CD14-positive monocyte (primary cell): Measurements from ENCODE around the gene MAL. TPM values are rescaled to one million over a fixed set of nuclear protein-coding genes. Genes with fewer than 3 reads are reported as not detected.

ENCODE experiments used
- DNase-seq, 3 donors: peaks; one replicate each; pipeline ENCODE4 v3.0.0-alpha.2; 2011 to 2022
- H2AFZ ChIP-seq: 2 replicates; pipeline ENCODE4 v1.6.0; 2012; ENCODE audit warnings: mild to moderate bottlenecking, low read depth, low read length, inconsistent platforms; ENCODE audit not compliant: insufficient read depth, poor library complexity, severe bottlenecking
- H3K27ac ChIP-seq, 2 donors: 1 replicate in 1 of 2; 2 replicates in 1 of 2; pipeline ENCODE4 v1.5.1; 2012 to 2013; ENCODE audit warnings: low read length in 2 of 2, control low read depth in 1 of 2, inconsistent platforms in 1 of 2, low read depth in 1 of 2, mild to moderate bottlenecking in 1 of 2
- H3K27me3 ChIP-seq, 2 donors: one replicate each; pipeline versions ENCODE4 v1.6.0 to v1.6.1; 2011 to 2013; ENCODE audit warnings: low read length in 2 of 2; ENCODE audit not compliant: control insufficient read depth in 2 of 2, insufficient read depth in 2 of 2
- H3K36me3 ChIP-seq, 2 donors: replicated peaks in 1 of 2; 1 replicate in 1 of 2; 2 replicates in 1 of 2; pipeline versions ENCODE4 v1.5.1 to v1.6.1; 2012 to 2013; ENCODE audit warnings: low read length in 2 of 2, control low read depth in 1 of 2, inconsistent platforms in 1 of 2, mild to moderate bottlenecking in 1 of 2; ENCODE audit not compliant: insufficient read depth in 2 of 2, control insufficient read depth in 1 of 2
- H3K4me1 ChIP-seq, 2 donors: 1 replicate in 1 of 2; 2 replicates in 1 of 2; pipeline versions ENCODE4 v1.5.1 to v1.6.1; 2012 to 2013; ENCODE audit warnings: low read length in 2 of 2, control low read depth in 1 of 2, inconsistent platforms in 1 of 2, mild to moderate bottlenecking in 1 of 2, moderate library complexity in 1 of 2; ENCODE audit not compliant: insufficient read depth in 2 of 2, control insufficient read depth in 1 of 2
- H3K4me2 ChIP-seq: replicated peaks from 2 replicates; pipeline ENCODE3; 2012; ENCODE audit warnings: low read length, moderate library complexity, mild to moderate bottlenecking; ENCODE audit not compliant: poor library complexity, severe bottlenecking; ENCODE audit errors: extremely low read depth
- H3K4me3 ChIP-seq, 3 experiments: fragments of 200-600 bp in 1 of 3; sonication (generic) in 1 of 3; replicated peaks in 1 of 3; 1 replicate in 2 of 3; 2 replicates in 1 of 3; pipeline ENCODE4 v1.5.1; 2011 to 2013; ENCODE audit warnings: low read length in 3 of 3, mild to moderate bottlenecking in 3 of 3, control low read depth in 2 of 3, low read depth in 2 of 3, inconsistent platforms in 1 of 3, moderate library complexity in 1 of 3
- H3K79me2 ChIP-seq: 2 replicates; pipeline ENCODE4 v1.6.0; 2012; ENCODE audit warnings: mild to moderate bottlenecking, control low read depth, inconsistent platforms, low read length, moderate library complexity; ENCODE audit not compliant: insufficient read depth
- H3K9ac ChIP-seq: 2 replicates; pipeline ENCODE4 v1.6.0; 2017; ENCODE audit warnings: low read length, mild to moderate bottlenecking; ENCODE audit not compliant: insufficient read depth, poor library complexity, severe bottlenecking
- H3K9me3 ChIP-seq, 2 donors: replicated peaks in 1 of 2; 1 replicate in 1 of 2; 2 replicates in 1 of 2; pipeline versions ENCODE4 v1.5.1 to v1.6.1; 2012 to 2013; ENCODE audit warnings: low read length in 2 of 2, control low read depth in 1 of 2; ENCODE audit not compliant: control insufficient read depth in 1 of 2, insufficient read depth in 1 of 2
- H4K20me1 ChIP-seq: 2 replicates; pipeline ENCODE4 v1.6.0; 2012; ENCODE audit warnings: mild to moderate bottlenecking, low read length, control low read depth, moderate library complexity; ENCODE audit not compliant: insufficient read depth
- H3K27ac Mint-ChIP-seq, 7 donors: one replicate each; pipeline ENCODE4 v1.8.0; 2020; ENCODE audit warnings: mild to moderate bottlenecking in 7 of 7, mixed read lengths in 7 of 7, moderate library complexity in 6 of 7, inconsistent platforms in 2 of 7
- H3K27me3 Mint-ChIP-seq, 3 donors: one replicate each; pipeline ENCODE4 v1.8.0; 2021 to 2022; ENCODE audit warnings: low read depth in 3 of 3, mild to moderate bottlenecking in 3 of 3, mixed read lengths in 3 of 3, moderate library complexity in 3 of 3, inconsistent platforms in 1 of 3
- H3K36me3 Mint-ChIP-seq, 2 donors: one replicate each; pipeline ENCODE4 v1.8.0; 2020; ENCODE audit warnings: mixed read lengths in 2 of 2, inconsistent platforms in 1 of 2, mild to moderate bottlenecking in 1 of 2
- H3K4me1 Mint-ChIP-seq: one replicate; pipeline ENCODE4 v1.8.0; 2020; ENCODE audit warnings: mild to moderate bottlenecking, mixed read lengths
- H3K4me3 Mint-ChIP-seq, 2 donors: one replicate each; pipeline ENCODE4 v1.8.0; 2020; ENCODE audit warnings: mild to moderate bottlenecking in 2 of 2, mixed read lengths in 2 of 2, moderate library complexity in 1 of 2
- H3K9me3 Mint-ChIP-seq, 7 donors: one replicate each; pipeline ENCODE4 v1.8.0; 2020 to 2022; ENCODE audit warnings: mixed read lengths in 7 of 7, mild to moderate bottlenecking in 6 of 7, moderate library complexity in 6 of 7, inconsistent platforms in 2 of 7
- WGBS: methylation state at CpG from one replicate; pipeline ENCODE4 v1.1.5; 2013; ENCODE audit warnings: missing lambda C conversion rate; ENCODE audit not compliant: insufficient coverage; 5-methylcytosine and 5-hydroxymethylcytosine counted together
- intact Hi-C, 2 donors: fragments of 100-400 bp; cut with micrococcal nuclease; formaldehyde crosslinking; loops; one replicate each; pipeline versions ENCODE4 v1.15.0 to v1.15.1; 2023
- polyA plus RNA-seq, 3 donors: library from polyadenylated mRNA; depleted of rRNA in 1 of 3; unstranded in 2 of 3; stranded (reverse) in 1 of 3; fragments of 300-500 nt in 2 of 3; fragments of >200 nt in 1 of 3; fragmentation: Illumina TruSeq in 2 of 3; gene quantifications; 1 replicate in 2 of 3; 2 replicates in 1 of 3; pipeline ENCODE4 v1.2.3, GENCODE V29; 2012 to 2021
- TF ChIP-seq, protein P1 (sequence below): fragments of 200-600 bp; IDR thresholded peaks from one replicate; pipeline ENCODE4 v1.8.0; 2022; ENCODE audit warnings: antibody characterized with exemption, mild to moderate bottlenecking

MAL gene
- polyA plus RNA-seq, 3 donors = 0.39 to 0.48 TPM; not detected in 1

DNA sequence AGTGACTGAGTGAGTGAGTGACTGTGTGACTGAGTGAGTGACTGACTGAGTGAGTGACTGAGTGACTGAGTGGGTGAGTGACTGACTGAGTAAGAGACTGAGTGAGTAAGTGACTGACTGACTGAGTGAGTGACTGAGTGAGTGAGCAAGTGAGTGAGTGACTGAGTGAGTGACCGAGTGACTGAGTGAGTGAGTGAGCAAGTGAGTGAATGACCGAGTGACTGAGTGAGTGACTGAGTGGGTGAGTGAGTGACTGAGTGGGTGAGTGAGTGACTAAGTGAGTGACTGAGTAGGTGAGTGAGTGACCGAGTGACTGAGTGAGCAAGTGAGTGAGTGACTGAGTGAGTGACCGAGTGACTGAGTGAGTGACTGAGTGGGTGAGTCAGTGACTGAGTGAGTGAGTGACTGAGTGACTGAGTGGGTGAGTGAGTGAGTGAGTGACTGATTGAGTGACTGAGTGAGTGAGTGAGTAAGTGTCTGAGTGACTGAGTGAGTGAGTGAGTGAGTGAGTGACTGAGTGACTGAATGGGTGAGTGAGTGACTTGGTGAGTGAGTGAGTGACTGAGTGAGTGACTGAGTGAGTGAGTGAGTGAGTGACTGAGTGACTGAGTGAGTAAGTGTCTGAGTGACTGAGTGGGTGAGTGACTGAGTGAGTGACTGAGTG lies 13.3 kb downstream of the MAL start:
- no peaks in the 10 kb centered on the region for H3K9me3 ChIP-seq
- no peak overlapping the region for H3K9ac ChIP-seq
- intact Hi-C loops = no loop called here
- TF ChIP-seq, protein P1, sequence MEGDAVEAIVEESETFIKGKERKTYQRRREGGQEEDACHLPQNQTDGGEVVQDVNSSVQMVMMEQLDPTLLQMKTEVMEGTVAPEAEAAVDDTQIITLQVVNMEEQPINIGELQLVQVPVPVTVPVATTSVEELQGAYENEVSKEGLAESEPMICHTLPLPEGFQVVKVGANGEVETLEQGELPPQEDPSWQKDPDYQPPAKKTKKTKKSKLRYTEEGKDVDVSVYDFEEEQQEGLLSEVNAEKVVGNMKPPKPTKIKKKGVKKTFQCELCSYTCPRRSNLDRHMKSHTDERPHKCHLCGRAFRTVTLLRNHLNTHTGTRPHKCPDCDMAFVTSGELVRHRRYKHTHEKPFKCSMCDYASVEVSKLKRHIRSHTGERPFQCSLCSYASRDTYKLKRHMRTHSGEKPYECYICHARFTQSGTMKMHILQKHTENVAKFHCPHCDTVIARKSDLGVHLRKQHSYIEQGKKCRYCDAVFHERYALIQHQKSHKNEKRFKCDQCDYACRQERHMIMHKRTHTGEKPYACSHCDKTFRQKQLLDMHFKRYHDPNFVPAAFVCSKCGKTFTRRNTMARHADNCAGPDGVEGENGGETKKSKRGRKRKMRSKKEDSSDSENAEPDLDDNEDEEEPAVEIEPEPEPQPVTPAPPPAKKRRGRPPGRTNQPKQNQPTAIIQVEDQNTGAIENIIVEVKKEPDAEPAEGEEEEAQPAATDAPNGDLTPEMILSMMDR = no peak
- H3K4me2 ChIP-seq = no peak overlapping the region
- DNase-seq = no peak
- no peak overlapping the region for H2AFZ ChIP-seq
- Mint-ChIP-seq H3K27ac (no peak overlapping the region), H3K27me3 (peaks cover 5 to 13% (median 5%) of the 10 kb centered on the region in 3 donors), H3K4me3 (no peak overlapping the region), H3K36me3 (no peaks in the 10 kb centered on the region), H3K4me1 (no peaks in the 10 kb centered on the region), H3K9me3 (peaks cover 4 to 28% (median 8%) of the 10 kb centered on the region in 7 donors)
- H3K27me3 ChIP-seq = no peaks in the 10 kb centered on the region
- no peaks in the 10 kb centered on the region for H3K79me2 ChIP-seq
- H4K20me1 ChIP-seq = no peaks in the 10 kb centered on the region
- 93% methylated on average over 3 of the region's 4 CpGs for WGBS
- no peaks in the 10 kb centered on the region for H3K4me1 ChIP-seq
- H3K4me3 ChIP-seq = no peak overlapping the region
- H3K27ac ChIP-seq = no peak overlapping the region
- H3K36me3 ChIP-seq = no peaks in the 10 kb centered on the region

DNA sequence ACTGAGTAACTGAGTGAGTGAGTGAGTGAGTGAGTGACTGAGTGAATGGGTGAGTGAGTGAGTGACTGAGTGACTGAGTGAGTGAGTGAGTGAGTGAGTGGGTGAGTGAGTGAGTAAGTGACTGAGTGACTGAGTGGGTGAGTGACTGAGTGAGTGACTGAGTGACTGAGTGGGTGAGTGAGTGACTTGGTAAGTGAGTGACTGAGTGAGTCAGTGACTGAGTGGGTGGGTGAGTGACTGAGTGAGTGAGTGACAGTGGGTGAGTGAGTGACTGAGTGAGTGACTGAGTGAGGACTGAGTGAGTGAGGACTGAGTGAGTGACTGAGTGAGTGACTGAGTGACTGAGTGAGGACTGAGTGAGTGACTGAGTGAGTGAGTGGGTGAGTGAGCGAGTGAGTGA lies 13.9 kb downstream of the MAL start:
- Mint-ChIP-seq H3K4me3 (no peak overlapping the region), H3K27ac (no peak overlapping the region), H3K4me1 (no peaks in the 10 kb centered on the region), H3K27me3 (peaks cover 5 to 13% (median 8%) of the 10 kb centered on the region in 3 donors), H3K36me3 (no peaks in the 10 kb centered on the region), H3K9me3 (peaks cover 4 to 28% (median 8%) of the 10 kb centered on the region in 7 donors)
- no peak overlapping the region for H2AFZ ChIP-seq
- no peak overlapping the region for H3K4me2 ChIP-seq
- WGBS = 100% methylated on average over 1 of the region's 1 CpG
- DNase-seq = no peak
- no peaks in the 10 kb centered on the region for H3K4me1 ChIP-seq
- TF ChIP-seq, protein P1 = no peak
- H3K36me3 ChIP-seq = no peaks in the 10 kb centered on the region
- no peaks in the 10 kb centered on the region for H3K27me3 ChIP-seq
- intact Hi-C loops = no loop called here
- no peak overlapping the region for H3K4me3 ChIP-seq
- no peak overlapping the region for H3K9ac ChIP-seq
- no peaks in the 10 kb centered on the region for H4K20me1 ChIP-seq
- no peaks in the 10 kb centered on the region for H3K79me2 ChIP-seq
- no peaks in the 10 kb centered on the region for H3K9me3 ChIP-seq
- no peak overlapping the region for H3K27ac ChIP-seq
